Transverse colon (tissue), 4 donors: ENCODE data around the gene GLB1L2. TPM values are rescaled to one million over a fixed set of nuclear protein-coding genes. Genes with fewer than 3 reads are reported as not detected.

Source experiments
- DNase-seq: peaks from one replicate; pipeline ENCODE4 v3.0.0-alpha.2; 2019
- H3K27ac ChIP-seq, 4 donors: fragments of 200-600 bp; sonication (generic); 2 replicates each; pipeline ENCODE4 v1.5.1; 2016 to 2018; ENCODE audit warnings: inconsistent platforms in 4 of 4
- H3K27me3 ChIP-seq: fragments of 200-600 bp; sonication (generic); 2 replicates; pipeline ENCODE4 v1.5.1; 2017; ENCODE audit warnings: inconsistent platforms
- H3K36me3 ChIP-seq, 4 donors: fragments of 200-600 bp; sonication (generic); 2 replicates each; pipeline ENCODE4 v1.5.1; 2017 to 2019; ENCODE audit warnings: inconsistent platforms in 4 of 4
- H3K4me1 ChIP-seq, 4 donors: fragments of 200-600 bp; sonication (generic); 2 replicates each; pipeline ENCODE4 v1.5.1; 2017 to 2020; ENCODE audit warnings: inconsistent platforms in 4 of 4
- H3K4me3 ChIP-seq, 4 donors: fragments of 200-600 bp; sonication (generic); 1 replicate in 1 of 4; 2 replicates in 3 of 4; pipeline versions ENCODE4 v1.5.1 to v1.6.1; 2017 to 2019; ENCODE audit warnings: inconsistent platforms in 4 of 4
- H3K9me3 ChIP-seq, 2 donors: fragments of 200-600 bp; sonication (generic); 2 replicates each; pipeline ENCODE4 v1.5.1; 2017 to 2019; ENCODE audit warnings: inconsistent platforms in 2 of 2
- CTCF ChIP-seq, 5 experiments: fragments of 200-600 bp in 3 of 5; fragments of 450-650 bp in 2 of 5; sonication (generic) in 3 of 5; IDR thresholded peaks; 1 replicate in 2 of 5; 2 replicates in 3 of 5; pipeline ENCODE4 v1.5.1; 2016 to 2017; ENCODE audit warnings: antibody characterized with exemption in 5 of 5, inconsistent platforms in 3 of 5, mild to moderate bottlenecking in 2 of 5, moderate library complexity in 1 of 5
- EP300 ChIP-seq: sonication (generic); formaldehyde crosslinking; IDR thresholded peaks from one replicate; pipeline ENCODE4 v1.6.1; 2017; ENCODE audit warnings: antibody characterized with exemption, low read depth
- POLR2A ChIP-seq: fragments of 450-650 bp; IDR thresholded peaks from one replicate; pipeline ENCODE4 v1.6.1; 2016; ENCODE audit warnings: antibody characterized with exemption, mild to moderate bottlenecking, moderate library complexity
- POLR2AphosphoS5 ChIP-seq, 3 donors: sonication (generic); formaldehyde crosslinking; IDR thresholded peaks; one replicate each; pipeline ENCODE4 v1.6.1; 2016; ENCODE audit warnings: antibody characterized with exemption in 3 of 3
- WGBS, 2 donors: methylation state at CpG; one replicate each; pipeline ENCODE4 v1.1.5; 2018; ENCODE audit warnings: low coverage in 1 of 2; 5-methylcytosine and 5-hydroxymethylcytosine counted together
- in situ Hi-C, 4 donors: fragments of 200-750 bp; cut with MboI; loops; one replicate each; pipeline versions ENCODE4 v1.15.0 to v1.15.1; 2017; ENCODE audit warnings: low sequenced_read_pairs in 3 of 4, low pct_ligation_motif_present in 1 of 4, low pct_unique_long_range_greater_than_20kb in 1 of 4
- intact Hi-C: fragments of 100-400 bp; cut with DNase I; formaldehyde crosslinking; loops from one replicate; pipeline ENCODE4 v1.15.1; 2023; ENCODE audit warnings: low total_unique reads
- total RNA-seq, 4 donors: library from RNA; depleted of rRNA; stranded (reverse); fragments of >200 nt; gene quantifications; one replicate each; pipeline ENCODE4 v1.1.0, GENCODE V29; 2016

The GLB1L2 gene
- total RNA-seq, 4 donors from 2014 or later, result 26.2 to 39.5 (median 35.3) TPM

- TF ChIP-seq POLR2AphosphoS5 (IDR thresholded peaks at IDR 0.05), result no peak
- in situ Hi-C loops, result no loop called here
- 88% methylated on average over 22 of the region's 22 CpGs; no CpG with 5 or more reads in 1 of the 2 donors for WGBS, 2 donors
- Histone ChIP-seq H3K27ac (no peak overlapping the region), H3K4me1 (no peaks in the 10 kb centered on the region), H3K9me3 (no peaks in the 10 kb centered on the region), H3K36me3 (no peaks in the 10 kb centered on the region), H3K27me3 (no peaks in the 10 kb centered on the region), H3K4me3 (no peak overlapping the region)
- DNase-seq, result no peak
- intact Hi-C loops, result no loop called here
Measured at GRCh38 chr11:134371436-134372185, 39.8 kb downstream of the GLB1L2 start.

- Histone ChIP-seq H3K36me3 (no peaks in the 10 kb centered on the region), H3K27ac (no peak overlapping the region), H3K4me1 (no peaks in the 10 kb centered on the region), H3K4me3 (no peak overlapping the region), H3K9me3 (no peaks in the 10 kb centered on the region), H3K27me3 (no peaks in the 10 kb centered on the region)
- intact Hi-C loops, result no loop called here
- in situ Hi-C loops, result no loop called here
- no peak for TF ChIP-seq POLR2AphosphoS5 (IDR thresholded peaks at IDR 0.05)
- TF ChIP-seq EP300, result no peak
- no peak for TF ChIP-seq POLR2A
- no peak for TF ChIP-seq CTCF (IDR thresholded peaks at IDR 0.05)
- WGBS, 2 donors, result 67 to 78% methylated on average over 1 to 10 of the region's 10 CpGs
- no peak for DNase-seq
Measured at GRCh38 chr11:134372536-134372935, 40.7 kb downstream of the GLB1L2 start.

GRCh38 chr11:134372961-134373360 lies 41.2 kb downstream of the GLB1L2 start:
- H3K27me3 ChIP-seq, result no peaks in the 10 kb centered on the region
- no peak for TF ChIP-seq CTCF (IDR thresholded peaks at IDR 0.05)
- TF ChIP-seq POLR2A, result no peak
- TF ChIP-seq POLR2AphosphoS5 (IDR thresholded peaks at IDR 0.05), result no peak
- no peak for TF ChIP-seq EP300
- H3K9me3 ChIP-seq, result no peaks in the 10 kb centered on the region
- in situ Hi-C loops, result no loop called here
- H3K27ac ChIP-seq, result no peak overlapping the region
- no peak for DNase-seq
- no peaks in the 10 kb centered on the region for H3K4me1 ChIP-seq
- H3K4me3 ChIP-seq, result no peak overlapping the region
- H3K36me3 ChIP-seq, result no peaks in the 10 kb centered on the region
- WGBS, 2 donors, result 94% methylated on average over 8 of the region's 8 CpGs; no CpG with 5 or more reads in 1 of the 2 donors
- intact Hi-C loops, result no loop called here

- H3K9me3 ChIP-seq, result no peaks in the 10 kb centered on the region
- in situ Hi-C loops, result no loop called here
- no peak overlapping the region for H3K27ac ChIP-seq
- no peak for DNase-seq
- no peaks in the 10 kb centered on the region for H3K27me3 ChIP-seq
- H3K4me3 ChIP-seq, result no peak overlapping the region
- 91% methylated on average over 14 of the region's 14 CpGs; no CpG with 5 or more reads in 1 of the 2 donors for WGBS, 2 donors
- H3K4me1 ChIP-seq, result no peaks in the 10 kb centered on the region
- H3K36me3 ChIP-seq, result no peaks in the 10 kb centered on the region
- intact Hi-C loops, result no loop called here
- no peak for TF ChIP-seq EP300
- no peak for TF ChIP-seq CTCF (IDR thresholded peaks at IDR 0.05)
- TF ChIP-seq POLR2A, result no peak
- no peak for TF ChIP-seq POLR2AphosphoS5 (IDR thresholded peaks at IDR 0.05)
Measured at GRCh38 chr11:134373591-134374052, 41.8 kb downstream of the GLB1L2 start.
